HCT116 (cell line): ENCODE results near the gene GRID2. TPM values are rescaled to one million over a fixed set of nuclear protein-coding genes. Genes with fewer than 3 reads are reported as not detected.
"Not testable (repeated sequence)": the region's sequence is repeated elsewhere in the genome, so short reads cannot be mapped to it uniquely, and the experiment has no call there.

ENCODE experiments used
- ATAC-seq: fragments of 200-7000 bp; cut with Tn5 transposase; 2 replicates; pipeline ENCODE4 v1.9.1; 2020; ENCODE audit warnings: mild to moderate bottlenecking, moderate library complexity
- BruUV-seq: library from RNA; stranded (reverse); fragments of 400-500 nt; replicated peaks from 2 replicates; lab custom pipeline; 2021; lab: Mats Ljungman, UMichigan
- CTCF ChIA-PET: fragments of 300-600 bp; sonication (Branson Sonifier 250); formaldehyde crosslinking; loops from one replicate; lab custom pipeline; 2021; ENCODE audit warnings: antibody characterized with exemption; lab: Charles Lee
- POLR2A ChIA-PET: fragments of 300-600, 350-600 bp; sonication (Branson Sonifier 250); formaldehyde crosslinking; loops from one replicate; lab custom pipeline; 2021; ENCODE audit warnings: antibody characterized with exemption; lab: Charles Lee
- RAD21 ChIA-PET, 2 experiments: fragments of 300-600 bp; sonication (Branson Sonifier 250); formaldehyde crosslinking; loops; one replicate each; lab custom pipeline; 2023; ENCODE audit warnings: low total read pairs in 2 of 2; ENCODE audit not compliant: uncharacterized antibody in 2 of 2, unreplicated experiment in 2 of 2, low non-redundant PET in 1 of 2; lab: Charles Lee
- DNase-seq: peaks from one replicate; pipeline ENCODE4 v3.0.0-alpha.2; 2010; ENCODE audit warnings: low read depth, low spot score
- H2AFZ ChIP-seq: fragments of 200-600 bp; shearing (Covaris generic), sonication (generic); 2 replicates; pipeline ENCODE4 v1.6.1; 2017; ENCODE audit warnings: low read depth, mixed run types, mixed read lengths, antibody characterized with exemption, low read length; ENCODE audit not compliant: poor library complexity, severe bottlenecking
- H3K27ac ChIP-seq: 2 replicates; pipeline ENCODE4 v1.5.1; 2012; ENCODE audit warnings: low read depth, low read length
- H3K27me3 ChIP-seq: fragments of 200-600 bp; sonication (generic); 2 replicates; pipeline ENCODE4 v1.6.1; 2016; ENCODE audit warnings: mixed run types, low read length, mixed read lengths; ENCODE audit not compliant: insufficient read depth
- H3K36me3 ChIP-seq, 2 experiments: fragments of 200-500 bp in 1 of 2; fragments of 200-600 bp in 1 of 2; sonication (Bioruptor generic) in 1 of 2; sonication (generic) in 1 of 2; 2 replicates each; pipeline versions ENCODE4 v1.5.1 to v1.6.1; 2014 to 2016; ENCODE audit warnings: low read length in 2 of 2, inconsistent platforms in 1 of 2, mixed read lengths in 1 of 2, mixed run types in 1 of 2; ENCODE audit not compliant: insufficient read depth in 2 of 2, control insufficient read depth in 1 of 2
- H3K4me1 ChIP-seq, 2 experiments: fragments of 200-600 bp in 1 of 2; sonication (generic) in 1 of 2; 2 replicates each; pipeline versions ENCODE4 v1.5.1 to v1.6.1; 2012 to 2017; ENCODE audit warnings: low read length in 2 of 2, inconsistent platforms in 1 of 2, mild to moderate bottlenecking in 1 of 2, mixed read lengths in 1 of 2, mixed run types in 1 of 2, moderate library complexity in 1 of 2; ENCODE audit not compliant: insufficient read depth in 2 of 2, control insufficient read depth in 1 of 2
- H3K4me2 ChIP-seq: fragments of 200-600 bp; sonication (generic); 2 replicates; pipeline ENCODE4 v1.6.1; 2017; ENCODE audit warnings: mixed run types, low read length, mixed read lengths
- H3K4me3 ChIP-seq, 2 experiments: fragments of 200-600 bp in 1 of 2; sonication (generic) in 1 of 2; replicated peaks in 1 of 2; 2 replicates each; pipeline ENCODE4 v1.5.1; 2011 to 2016; ENCODE audit warnings: low read length in 2 of 2, control low read depth in 1 of 2, low read depth in 1 of 2, mild to moderate bottlenecking in 1 of 2, mixed read lengths in 1 of 2, mixed run types in 1 of 2
- H3K79me2 ChIP-seq: fragments of 200-600 bp; sonication (generic); 2 replicates; pipeline ENCODE4 v1.6.1; 2017; ENCODE audit warnings: mild to moderate bottlenecking, mixed run types, low read length, moderate library complexity, mixed read lengths; ENCODE audit not compliant: insufficient read depth
- H3K9ac ChIP-seq: fragments of 200-600 bp; sonication (generic); 2 replicates; pipeline ENCODE4 v1.6.1; 2016; ENCODE audit warnings: low read length, mixed read lengths
- H3K9me2 ChIP-seq: fragments of 200-600 bp; sonication (generic), shearing (Covaris generic); 2 replicates; pipeline ENCODE4 v1.6.1; 2017; ENCODE audit warnings: mixed run types, mild to moderate bottlenecking, moderate library complexity; ENCODE audit not compliant: insufficient read depth
- H3K9me3 ChIP-seq, 2 experiments: fragments of 200-500 bp in 1 of 2; fragments of 200-600 bp in 1 of 2; sonication (Bioruptor generic) in 1 of 2; sonication (generic) in 1 of 2; 2 replicates each; pipeline ENCODE4 v1.6.1; 2014 to 2017; ENCODE audit warnings: low read length in 2 of 2, mixed read lengths in 2 of 2, inconsistent platforms in 1 of 2, low read depth in 1 of 2, mild to moderate bottlenecking in 1 of 2, mixed run types in 1 of 2, moderate library complexity in 1 of 2; ENCODE audit not compliant: control insufficient read depth in 1 of 2, insufficient read depth in 1 of 2
- H4K20me1 ChIP-seq: fragments of 200-600 bp; sonication (generic), shearing (Covaris generic); 2 replicates; pipeline ENCODE4 v1.6.1; 2017; ENCODE audit warnings: mixed run types, mild to moderate bottlenecking, moderate library complexity; ENCODE audit not compliant: insufficient read depth
- CEBPB ChIP-seq: IDR thresholded peaks from 2 replicates; pipeline ENCODE4 v1.6.1; 2012; ENCODE audit warnings: low read depth
- EGR1 ChIP-seq: IDR thresholded peaks from 2 replicates; pipeline ENCODE4 v1.6.1; 2012; ENCODE audit warnings: low read depth
- EZH2phosphoT487 ChIP-seq: fragments of 200-600 bp; IDR thresholded peaks from 2 replicates; pipeline ENCODE4 v1.6.1; 2018; ENCODE audit warnings: antibody characterized with exemption, borderline replicate concordance
- FOSL1 ChIP-seq: IDR thresholded peaks from 2 replicates; pipeline ENCODE4 v1.6.1; 2012; ENCODE audit warnings: low read depth
- POLR2A ChIP-seq: IDR thresholded peaks from 2 replicates; pipeline ENCODE4 v1.7.0; 2011; ENCODE audit warnings: borderline replicate concordance; ENCODE audit not compliant: insufficient read depth, insufficient read length; ENCODE audit errors: extremely low read depth
- POLR2AphosphoS5 ChIP-seq: IDR thresholded peaks from 2 replicates; pipeline ENCODE4 v1.6.1; 2011; ENCODE audit warnings: mild to moderate bottlenecking, low read depth, low read length, moderate library complexity
- RAD21 ChIP-seq: IDR thresholded peaks from 2 replicates; pipeline ENCODE4 v1.6.1; 2012; ENCODE audit warnings: low read depth, mild to moderate bottlenecking
- YY1 ChIP-seq: IDR thresholded peaks from 2 replicates; pipeline ENCODE4 v1.6.1; 2011; ENCODE audit warnings: low read length, low read depth, moderate library complexity, mild to moderate bottlenecking; ENCODE audit not compliant: insufficient replicate concordance; ENCODE audit errors: extremely low read depth
- intact Hi-C: fragments of 100-400 bp; cut with micrococcal nuclease; formaldehyde crosslinking; loops from 2 replicates; pipeline ENCODE4 v1.10.0; 2022
- total RNA-seq: library from RNA; stranded (reverse); gene quantifications from one replicate; pipeline ENCODE4 v1.2.1, GENCODE V29; 2021; ENCODE audit not compliant: unreplicated experiment
- TF ChIP-seq, protein P1 (sequence below), 3 experiments: fragments of 200-600 bp in 1 of 3; sonication (generic) in 1 of 3; IDR thresholded peaks in 2 of 3; conservative IDR thresholded peaks in 1 of 3; 2 replicates each; pipeline ENCODE4 v1.5.1; 2012 to 2017; ENCODE audit warnings: low read depth in 2 of 3, low read length in 2 of 3, antibody characterized with exemption in 1 of 3, borderline replicate concordance in 1 of 3, control low read depth in 1 of 3, mild to moderate bottlenecking in 1 of 3, mixed read lengths in 1 of 3, mixed run types in 1 of 3, moderate library complexity in 1 of 3; ENCODE audit not compliant: insufficient read depth in 1 of 3

The GRID2 gene
- total RNA-seq, 1 experiment from 2014 or later, result not detected

DNA sequence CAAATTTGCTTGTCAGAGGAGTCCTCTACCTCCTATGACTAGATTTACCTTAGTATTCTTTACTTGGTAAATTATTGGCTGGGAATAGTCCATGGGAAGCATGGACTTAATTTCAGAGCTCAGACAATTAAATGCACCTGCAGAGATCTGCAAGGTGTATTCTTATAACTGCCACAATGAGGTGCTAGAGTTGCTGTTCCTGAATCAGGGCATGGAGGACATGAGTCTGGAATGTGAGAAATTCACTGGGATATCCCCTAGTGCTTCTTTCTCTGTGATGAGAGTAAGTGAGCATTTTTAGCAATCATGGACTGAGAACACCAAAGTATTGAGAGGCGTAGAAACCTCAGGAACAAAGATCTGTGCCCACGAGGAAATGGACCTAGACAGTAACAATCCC lies 32.9 kb upstream of the GRID2 start:
- Histone ChIP-seq H3K9me2 (no peaks in the 10 kb centered on the region), H3K79me2 (no peaks in the 10 kb centered on the region), H3K27ac (no peak overlapping the region), H3K9ac (no peak overlapping the region), H3K4me1 (no peaks in the 10 kb centered on the region), H3K4me3 (no peak overlapping the region), H3K36me3 (no peaks in the 10 kb centered on the region), H4K20me1 (no peaks in the 10 kb centered on the region), H3K4me2 (no peak overlapping the region), H2AFZ (no peak overlapping the region), H3K9me3 (no peaks in the 10 kb centered on the region; a peak in 1 of 4 replicates), H3K27me3 (no peaks in the 10 kb centered on the region)
- no TSS peak for BruUV-seq
- POLR2A ChIA-PET, result no interaction called here
- RAD21 ChIA-PET, result no interaction called here
- intact Hi-C loops, result no loop called here
- ATAC-seq (peak; percentile 74), DNase-seq (peak; percentile 10)
- no peak for TF ChIP-seq CEBPB
- TF ChIP-seq, protein P1, sequence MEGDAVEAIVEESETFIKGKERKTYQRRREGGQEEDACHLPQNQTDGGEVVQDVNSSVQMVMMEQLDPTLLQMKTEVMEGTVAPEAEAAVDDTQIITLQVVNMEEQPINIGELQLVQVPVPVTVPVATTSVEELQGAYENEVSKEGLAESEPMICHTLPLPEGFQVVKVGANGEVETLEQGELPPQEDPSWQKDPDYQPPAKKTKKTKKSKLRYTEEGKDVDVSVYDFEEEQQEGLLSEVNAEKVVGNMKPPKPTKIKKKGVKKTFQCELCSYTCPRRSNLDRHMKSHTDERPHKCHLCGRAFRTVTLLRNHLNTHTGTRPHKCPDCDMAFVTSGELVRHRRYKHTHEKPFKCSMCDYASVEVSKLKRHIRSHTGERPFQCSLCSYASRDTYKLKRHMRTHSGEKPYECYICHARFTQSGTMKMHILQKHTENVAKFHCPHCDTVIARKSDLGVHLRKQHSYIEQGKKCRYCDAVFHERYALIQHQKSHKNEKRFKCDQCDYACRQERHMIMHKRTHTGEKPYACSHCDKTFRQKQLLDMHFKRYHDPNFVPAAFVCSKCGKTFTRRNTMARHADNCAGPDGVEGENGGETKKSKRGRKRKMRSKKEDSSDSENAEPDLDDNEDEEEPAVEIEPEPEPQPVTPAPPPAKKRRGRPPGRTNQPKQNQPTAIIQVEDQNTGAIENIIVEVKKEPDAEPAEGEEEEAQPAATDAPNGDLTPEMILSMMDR (IDR thresholded peaks at IDR 0.05 in 2 of 3, conservative IDR thresholded peaks at IDR 0.05 in 1 of 3; ENCODE audit: borderline replicate concordance in 1 of 3, insufficient read depth in 1 of 3, low read depth in 2 of 3, low read length in 2 of 3), result peak; percentile 13 to 67 (median 49); a peak in 5 of 6 replicates
- TF ChIP-seq EZH2phosphoT487, result no peak
- TF ChIP-seq POLR2A, result no peak
- no peak for TF ChIP-seq YY1
- TF ChIP-seq RAD21, result peak; percentile 47
- no peak for TF ChIP-seq FOSL1
- no peak for TF ChIP-seq POLR2AphosphoS5
- TF ChIP-seq EGR1, result no peak
- CTCF ChIA-PET, result interaction anchor here (0.6 to 1.0 kb wide), 4 partner anchors 9 to 928 kb away, joined by 3 to 5 read pairs (median 4); no protein-coding TSS in a partner anchor

DNA sequence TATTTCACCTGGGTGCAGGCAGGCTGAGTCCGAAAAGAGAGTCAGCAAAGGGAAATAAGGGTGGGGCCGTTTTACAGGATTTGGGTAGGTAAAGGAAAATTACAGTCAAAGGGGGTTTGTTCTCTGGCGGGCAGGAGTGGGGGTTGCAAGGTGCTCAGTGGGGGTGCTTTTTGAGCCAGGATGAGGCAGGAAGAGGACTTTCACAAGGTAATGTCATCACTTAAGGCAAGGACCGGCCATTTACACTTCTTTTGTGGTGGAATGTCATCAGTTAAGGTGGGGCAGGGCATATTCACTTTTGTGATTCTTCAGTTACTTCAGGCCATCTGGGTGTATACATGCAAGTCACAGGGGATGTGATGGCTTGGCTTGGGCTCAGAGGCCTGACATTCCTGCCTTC lies 32.2 kb upstream of the GRID2 start:
- H3K9me3 ChIP-seq, BruUV-seq, H2AFZ ChIP-seq, H3K9me2 ChIP-seq, ATAC-seq, H3K4me3 ChIP-seq, H3K27ac ChIP-seq, H3K4me1 ChIP-seq, H4K20me1 ChIP-seq, H3K79me2 ChIP-seq, H3K9ac ChIP-seq, RAD21 ChIA-PET, H3K36me3 ChIP-seq, H3K27me3 ChIP-seq, intact Hi-C loops, CTCF ChIA-PET, DNase-seq, POLR2A ChIA-PET, H3K4me2 ChIP-seq: not testable (repeated sequence)

DNA sequence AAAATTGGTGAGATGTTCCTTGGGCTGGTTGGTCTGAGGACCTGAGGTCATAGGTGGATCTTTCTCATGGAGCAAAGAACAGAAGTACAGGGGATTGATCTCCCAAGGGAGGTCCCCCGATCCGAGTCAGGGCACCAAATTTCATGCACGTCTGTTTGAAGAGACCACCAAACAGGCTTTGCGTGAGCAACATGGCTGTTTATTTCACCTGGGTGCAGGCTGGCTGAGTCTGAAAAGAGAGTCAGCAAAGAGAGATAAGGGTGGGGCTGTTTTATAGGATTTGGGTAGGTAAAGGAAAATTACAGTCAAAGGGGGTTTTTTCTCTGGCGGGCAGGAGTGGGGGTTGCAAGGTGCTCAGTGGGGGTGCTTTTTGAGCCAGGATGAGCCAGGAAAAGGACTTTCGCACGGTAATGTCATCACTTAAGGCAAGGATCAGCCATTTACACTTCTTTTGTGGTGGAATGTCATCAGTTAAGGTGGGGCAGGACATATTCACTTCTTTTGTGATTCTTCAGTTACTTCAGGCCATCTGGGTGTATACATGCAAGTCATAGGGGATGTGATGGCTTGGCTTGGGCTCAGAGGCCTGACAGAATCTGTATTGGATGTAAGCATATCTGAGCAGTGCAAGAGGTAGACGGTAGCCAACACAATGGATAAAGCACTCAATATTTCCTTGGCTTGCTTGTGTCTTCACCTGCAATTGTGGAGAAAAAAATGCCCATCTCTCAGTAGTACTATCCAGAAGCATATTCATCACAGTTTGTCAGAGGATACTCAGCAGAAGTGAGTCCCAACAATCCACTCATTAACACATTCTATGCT lies 26.5 kb upstream of the GRID2 start:
- CTCF ChIA-PET, H3K9ac ChIP-seq, H3K9me3 ChIP-seq, H3K36me3 ChIP-seq, H3K9me2 ChIP-seq, intact Hi-C loops, RAD21 ChIA-PET, DNase-seq, H4K20me1 ChIP-seq, H2AFZ ChIP-seq, H3K27ac ChIP-seq, ATAC-seq, POLR2A ChIA-PET, H3K4me1 ChIP-seq, H3K27me3 ChIP-seq, BruUV-seq, H3K4me2 ChIP-seq, H3K4me3 ChIP-seq, H3K79me2 ChIP-seq: not testable (repeated sequence)
